Peyer's patch (tissue), 4 donors: ENCODE data around the gene ASTN1.

Experiments
- CTCF ChIP-seq, 6 experiments: fragments of 450-650 bp in 4 of 6; fragments of 200-600 bp in 2 of 6; sonication (generic) in 1 of 6; IDR thresholded peaks; one replicate each; pipeline ENCODE4 v1.5.1; 2017 to 2019; ENCODE audit warnings: antibody characterized with exemption in 6 of 6, mild to moderate bottlenecking in 3 of 6, moderate library complexity in 1 of 6
- POLR2A ChIP-seq, 2 donors: fragments of 450-650 bp; IDR thresholded peaks; one replicate each; pipeline ENCODE4 v1.5.1; 2017; ENCODE audit warnings: antibody characterized with exemption in 2 of 2, mild to moderate bottlenecking in 2 of 2, moderate library complexity in 2 of 2

DNA sequence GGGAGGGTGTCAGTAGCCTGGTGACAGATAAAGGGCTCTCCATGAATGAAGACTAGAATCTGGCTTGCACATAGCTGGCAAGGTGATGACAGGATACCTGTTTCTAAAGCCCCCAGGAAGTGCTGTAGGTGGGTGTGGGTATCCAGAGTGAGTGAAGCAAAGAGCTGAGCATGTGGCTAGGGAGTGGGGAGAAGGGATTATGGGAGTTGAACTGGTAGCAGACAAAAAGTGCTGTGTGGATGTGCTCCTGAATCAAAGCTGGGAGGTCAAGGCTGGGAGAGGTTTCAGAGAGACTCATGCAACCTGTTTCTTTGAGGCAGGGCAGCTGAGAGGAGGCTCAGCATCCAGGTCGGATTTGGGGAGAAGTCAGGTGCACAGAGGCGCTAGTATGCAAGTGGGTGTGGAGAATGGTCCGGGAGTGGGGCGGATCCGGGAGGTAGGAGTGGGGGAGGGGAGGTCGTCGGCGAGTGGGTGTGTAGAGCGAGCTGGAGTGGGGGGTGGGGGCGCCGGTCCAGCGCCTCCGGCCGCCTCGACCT is 600 bp downstream of the ASTN1 start:
- no peak for TF ChIP-seq CTCF (IDR thresholded peaks at IDR 0.05)
- no peak for TF ChIP-seq POLR2A (IDR thresholded peaks at IDR 0.05)
